ENCODE data around the gene PLCXD3. TPM values are rescaled to one million over a fixed set of nuclear protein-coding genes. Genes with fewer than 3 reads are reported as not detected.

Gene PLCXD3
- total RNA-seq, 1 experiment from 2014 or later = 0.11 TPM

DNA sequence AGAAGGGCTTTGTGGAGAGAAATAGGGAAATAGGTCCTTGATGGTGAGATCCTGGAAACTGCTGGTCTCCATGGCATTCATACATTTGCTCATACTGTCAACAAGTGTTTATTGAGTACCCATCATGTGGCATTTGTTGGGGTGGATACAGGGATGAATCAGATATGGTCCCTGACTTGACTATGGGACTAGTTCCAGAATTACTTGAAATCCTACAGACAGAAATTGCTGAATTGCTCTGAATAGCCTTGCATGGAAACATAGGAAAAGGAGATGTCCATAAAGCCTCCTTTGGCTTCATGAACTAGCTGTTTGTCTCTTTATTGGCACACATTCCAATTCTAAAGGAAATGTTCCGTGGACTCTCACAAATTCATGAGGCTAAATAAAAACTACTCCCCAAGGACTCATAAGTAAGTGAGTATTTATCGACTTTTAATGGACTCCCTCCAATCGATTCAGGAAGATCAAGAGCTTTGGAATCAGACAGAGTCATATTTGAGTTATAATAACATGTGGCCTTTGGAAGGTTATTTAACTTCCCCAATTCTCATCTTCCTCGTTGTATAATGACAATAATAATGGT is 174.7 kb downstream of the PLCXD3 start:
- TF ChIP-seq, protein P1, sequence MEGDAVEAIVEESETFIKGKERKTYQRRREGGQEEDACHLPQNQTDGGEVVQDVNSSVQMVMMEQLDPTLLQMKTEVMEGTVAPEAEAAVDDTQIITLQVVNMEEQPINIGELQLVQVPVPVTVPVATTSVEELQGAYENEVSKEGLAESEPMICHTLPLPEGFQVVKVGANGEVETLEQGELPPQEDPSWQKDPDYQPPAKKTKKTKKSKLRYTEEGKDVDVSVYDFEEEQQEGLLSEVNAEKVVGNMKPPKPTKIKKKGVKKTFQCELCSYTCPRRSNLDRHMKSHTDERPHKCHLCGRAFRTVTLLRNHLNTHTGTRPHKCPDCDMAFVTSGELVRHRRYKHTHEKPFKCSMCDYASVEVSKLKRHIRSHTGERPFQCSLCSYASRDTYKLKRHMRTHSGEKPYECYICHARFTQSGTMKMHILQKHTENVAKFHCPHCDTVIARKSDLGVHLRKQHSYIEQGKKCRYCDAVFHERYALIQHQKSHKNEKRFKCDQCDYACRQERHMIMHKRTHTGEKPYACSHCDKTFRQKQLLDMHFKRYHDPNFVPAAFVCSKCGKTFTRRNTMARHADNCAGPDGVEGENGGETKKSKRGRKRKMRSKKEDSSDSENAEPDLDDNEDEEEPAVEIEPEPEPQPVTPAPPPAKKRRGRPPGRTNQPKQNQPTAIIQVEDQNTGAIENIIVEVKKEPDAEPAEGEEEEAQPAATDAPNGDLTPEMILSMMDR (conservative IDR thresholded peaks at IDR 0.05) = no peak
- TF ChIP-seq EZH2 (IDR thresholded peaks at IDR 0.05; ENCODE audit: low read depth) = no peak
- Histone ChIP-seq H3K9me2 (ENCODE audit: insufficient read depth) (no peaks in the 10 kb centered on the region), H3K27ac (no peak overlapping the region), H3K79me2 (ENCODE audit: low read depth) (no peaks in the 10 kb centered on the region), H3F3A (ENCODE audit: insufficient read depth, low read depth) (no peaks in the 10 kb centered on the region), H3K4me3 (no peak overlapping the region), H3K4me1 (replicated peaks; ENCODE audit: insufficient read depth) (no peaks in the 10 kb centered on the region), H4K20me1 (ENCODE audit: insufficient read depth) (no peaks in the 10 kb centered on the region), H2AFZ (no peak overlapping the region), H3K27me3 (ENCODE audit: insufficient read depth, low read depth) (no peaks in the 10 kb centered on the region), H3K36me3 (ENCODE audit: low read depth) (no peaks in the 10 kb centered on the region), H3K9me3 (ENCODE audit: insufficient read depth, low read depth) (0 out of 2 replicates have a peak, but pooled peaks cover 3% of the 10 kb centered on the region), H3K4me2 (no peak overlapping the region)
- intact Hi-C loops (cut with micrococcal nuclease; ENCODE audit: unreplicated experiment) = no loop called here
- no TSS peak for BruUV-seq (replicated peaks)
- ChIA-PET CTCF (interaction anchor here (0.6 kb wide), 1 partner anchor 442 kb away, joined by 12 read pairs; no protein-coding TSS in a partner anchor), POLR2A (ENCODE audit: unreplicated experiment) (no interaction called here)
- DNase-seq = no peak

DNA sequence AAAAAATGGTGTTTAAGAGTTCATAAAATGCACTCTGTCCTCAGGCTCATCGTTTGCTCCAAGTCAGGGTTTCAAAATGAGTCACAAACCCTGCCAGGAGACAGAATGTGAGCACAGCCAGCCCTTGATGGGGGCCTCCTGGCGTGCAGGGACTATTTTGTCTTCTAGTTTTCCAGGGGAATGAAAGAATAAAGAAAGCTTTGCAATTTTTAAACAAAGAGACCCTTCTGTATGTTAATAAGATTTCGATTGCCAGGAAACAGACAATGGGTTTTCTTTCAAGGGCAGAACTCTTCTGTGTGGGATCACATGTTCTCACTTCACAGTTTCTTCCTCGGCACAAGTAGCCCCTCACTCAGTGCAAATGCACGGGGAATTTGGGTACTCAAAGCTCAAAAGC is 175.6 kb downstream of the PLCXD3 start:
- Histone ChIP-seq H3K27ac (no peak overlapping the region), H3K4me3 (no peak overlapping the region), H2AFZ (0 out of 2 replicates have a peak overlapping the region, but pooled peaks have one; percentile 1), H3F3A (ENCODE audit: insufficient read depth, low read depth) (no peaks in the 10 kb centered on the region), H3K9me3 (ENCODE audit: insufficient read depth, low read depth) (0 out of 2 replicates have a peak, but pooled peaks cover 3% of the 10 kb centered on the region), H3K27me3 (ENCODE audit: insufficient read depth, low read depth) (no peaks in the 10 kb centered on the region), H4K20me1 (ENCODE audit: insufficient read depth) (no peaks in the 10 kb centered on the region), H3K4me1 (replicated peaks; ENCODE audit: insufficient read depth) (no peaks in the 10 kb centered on the region), H3K79me2 (ENCODE audit: low read depth) (no peaks in the 10 kb centered on the region), H3K4me2 (no peak overlapping the region), H3K36me3 (ENCODE audit: low read depth) (no peaks in the 10 kb centered on the region), H3K9me2 (ENCODE audit: insufficient read depth) (no peaks in the 10 kb centered on the region)
- intact Hi-C loops (cut with micrococcal nuclease; ENCODE audit: unreplicated experiment) = no loop called here
- POLR2A ChIA-PET (ENCODE audit: unreplicated experiment) = no interaction called here
- no peak for DNase-seq
- no TSS peak for BruUV-seq (replicated peaks)
- no peak for TF ChIP-seq EZH2 (IDR thresholded peaks at IDR 0.05; ENCODE audit: low read depth)
- TF ChIP-seq, protein P1 (conservative IDR thresholded peaks at IDR 0.05) = no peak
- CTCF ChIA-PET = no interaction called here

DNA sequence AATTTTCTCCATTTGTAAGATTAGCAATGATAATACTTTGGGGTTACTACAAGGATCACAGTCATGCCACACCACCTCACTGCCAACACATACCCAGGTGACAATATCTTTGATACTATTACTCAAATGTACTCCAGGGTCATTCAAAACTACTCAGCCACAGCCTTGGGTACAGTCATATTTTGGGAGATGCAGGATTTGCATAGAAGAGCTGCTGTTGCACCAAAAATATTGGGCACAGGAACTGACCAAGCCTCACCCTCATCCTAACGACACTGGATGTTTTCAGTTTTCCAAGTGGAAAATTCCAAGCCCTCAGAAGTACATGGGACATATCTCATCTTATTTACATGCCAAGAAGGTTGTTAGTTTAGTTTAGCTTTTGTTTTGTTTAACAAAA is 176.2 kb downstream of the PLCXD3 start:
- H4K20me1 ChIP-seq (ENCODE audit: insufficient read depth) = no peaks in the 10 kb centered on the region
- no peak for DNase-seq
- no peak overlapping the region for H3K4me3 ChIP-seq
- intact Hi-C loops (cut with micrococcal nuclease; ENCODE audit: unreplicated experiment) = no loop called here
- CTCF ChIA-PET = no interaction called here
- no peaks in the 10 kb centered on the region for H3K36me3 ChIP-seq (ENCODE audit: low read depth)
- no peak overlapping the region for H3K4me2 ChIP-seq
- H3K9me3 ChIP-seq (ENCODE audit: insufficient read depth, low read depth) = 0 out of 2 replicates have a peak, but pooled peaks cover 3% of the 10 kb centered on the region
- no peaks in the 10 kb centered on the region for H3K4me1 ChIP-seq (replicated peaks; ENCODE audit: insufficient read depth)
- no TSS peak for BruUV-seq (replicated peaks)
- 0 out of 2 replicates have a peak overlapping the region, but pooled peaks have one; percentile 1 for H2AFZ ChIP-seq
- TF ChIP-seq, protein P1 (conservative IDR thresholded peaks at IDR 0.05) = no peak
- no peak for TF ChIP-seq EZH2 (IDR thresholded peaks at IDR 0.05; ENCODE audit: low read depth)
- POLR2A ChIA-PET (ENCODE audit: unreplicated experiment) = no interaction called here
- H3K27me3 ChIP-seq (ENCODE audit: insufficient read depth, low read depth) = no peaks in the 10 kb centered on the region
- no peaks in the 10 kb centered on the region for H3K9me2 ChIP-seq (ENCODE audit: insufficient read depth)
- no peaks in the 10 kb centered on the region for H3K79me2 ChIP-seq (ENCODE audit: low read depth)
- H3F3A ChIP-seq (ENCODE audit: insufficient read depth, low read depth) = no peaks in the 10 kb centered on the region
- no peak overlapping the region for H3K27ac ChIP-seq

Data from PC-9 (cell line).